Lower leg skin (tissue), 3 donors: ENCODE measurements around the gene TTC3.

Experiments used
- CTCF ChIP-seq, 3 donors: fragments of 450-650 bp; IDR thresholded peaks; one replicate each; pipeline ENCODE4 v1.5.1; 2016; ENCODE audit warnings: antibody characterized with exemption in 3 of 3, mild to moderate bottlenecking in 3 of 3, moderate library complexity in 2 of 3
- POLR2A ChIP-seq, 2 donors: fragments of 450-650 bp; IDR thresholded peaks; one replicate each; pipeline ENCODE4 v1.6.1; 2016 to 2017; ENCODE audit warnings: antibody characterized with exemption in 2 of 2, mild to moderate bottlenecking in 1 of 2, moderate library complexity in 1 of 2

DNA sequence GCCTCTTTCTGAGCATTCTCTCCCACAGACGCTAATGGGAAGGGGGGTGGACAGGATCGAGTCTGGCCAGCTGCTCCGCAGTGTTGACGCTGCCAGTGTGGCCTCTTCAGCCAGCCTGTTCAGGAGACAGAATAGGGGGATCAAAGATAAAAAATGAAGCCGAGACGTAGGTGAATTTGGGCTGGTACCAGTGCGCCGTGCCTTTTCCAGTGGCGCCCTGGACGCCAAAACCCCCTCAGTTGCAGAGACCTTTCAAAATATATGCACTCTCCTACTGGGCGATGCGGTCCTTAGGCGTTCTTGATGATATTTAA lies 1.1 kb downstream of the TTC3 start:
- TF ChIP-seq CTCF (IDR thresholded peaks at IDR 0.05) = no peak
- TF ChIP-seq POLR2A (IDR thresholded peaks at IDR 0.05) = no peak
